Measurements from ENCODE around the gene SPEG.
A peak's percentile ranks its signal among the peaks of the same experiment; 100 is the strongest.

Gene SPEG

GRCh38 chr2:219506153-219506801 is 71.6 kb downstream of the SPEG start:
- H3K9me3 Mint-ChIP-seq, result no peaks in the 10 kb centered on the region
- H3K4me1 Mint-ChIP-seq, result peaks cover 52% of the 10 kb centered on the region
- no peak for TF ChIP-seq CTCF (IDR thresholded peaks at IDR 0.05)
- H3K27me3 Mint-ChIP-seq (ENCODE audit: low read depth, poor library complexity), result peaks cover 39% of the 10 kb centered on the region
- DNase-seq, result no peak
- H3K36me3 Mint-ChIP-seq (ENCODE audit: low read depth), result peaks cover 5% of the 10 kb centered on the region
- H3K27ac Mint-ChIP-seq, result no peak overlapping the region
- no peak overlapping the region for H3K4me3 Mint-ChIP-seq

GRCh38 chr2:219506802-219507526 is 72.3 kb downstream of the SPEG start:
- Mint-ChIP-seq H3K36me3 (ENCODE audit: low read depth) (peaks cover 5% of the 10 kb centered on the region), H3K27ac (no peak overlapping the region), H3K9me3 (no peaks in the 10 kb centered on the region), H3K4me3 (no peak overlapping the region), H3K4me1 (peaks cover 52% of the 10 kb centered on the region), H3K27me3 (ENCODE audit: low read depth, poor library complexity) (peaks cover 38% of the 10 kb centered on the region)
- DNase-seq, result no peak
- no peak for TF ChIP-seq CTCF (IDR thresholded peaks at IDR 0.05)

- Mint-ChIP-seq H3K4me1 (peaks cover 49% of the 10 kb centered on the region), H3K27ac (no peak overlapping the region), H3K4me3 (no peak overlapping the region), H3K36me3 (ENCODE audit: low read depth) (peaks cover 5% of the 10 kb centered on the region), H3K27me3 (ENCODE audit: low read depth, poor library complexity) (peaks cover 43% of the 10 kb centered on the region), H3K9me3 (no peaks in the 10 kb centered on the region)
- no peak for DNase-seq
- TF ChIP-seq CTCF (IDR thresholded peaks at IDR 0.05), result no peak
Measured at GRCh38 chr2:219507581-219508443, 73.2 kb downstream of the SPEG start.

- no peak for TF ChIP-seq CTCF (IDR thresholded peaks at IDR 0.05)
- H3K9me3 Mint-ChIP-seq, result no peaks in the 10 kb centered on the region
- H3K27ac Mint-ChIP-seq, result no peak overlapping the region
- no peak overlapping the region for H3K4me3 Mint-ChIP-seq
- peaks cover 5% of the 10 kb centered on the region for H3K36me3 Mint-ChIP-seq (ENCODE audit: low read depth)
- no peak for DNase-seq
- H3K27me3 Mint-ChIP-seq (ENCODE audit: low read depth, poor library complexity), result peaks cover 46% of the 10 kb centered on the region
- peaks cover 53% of the 10 kb centered on the region for H3K4me1 Mint-ChIP-seq
Measured at GRCh38 chr2:219508444-219508734, 73.7 kb downstream of the SPEG start.

GRCh38 chr2:219508971-219509779 is 74.5 kb downstream of the SPEG start:
- H3K27ac Mint-ChIP-seq, result no peak overlapping the region
- peaks cover 50% of the 10 kb centered on the region for H3K27me3 Mint-ChIP-seq (ENCODE audit: low read depth, poor library complexity)
- TF ChIP-seq CTCF (IDR thresholded peaks at IDR 0.05), result no peak
- peaks cover 5% of the 10 kb centered on the region for H3K36me3 Mint-ChIP-seq (ENCODE audit: low read depth)
- H3K9me3 Mint-ChIP-seq, result no peaks in the 10 kb centered on the region
- DNase-seq, result no peak
- H3K4me3 Mint-ChIP-seq, result peak overlapping the region; percentile 78
- H3K4me1 Mint-ChIP-seq, result peaks cover 61% of the 10 kb centered on the region
